Smooth muscle cell (in vitro differentiated cells): ENCODE data around the gene MROH7. TPM values are rescaled to one million over a fixed set of nuclear protein-coding genes. Genes with fewer than 3 reads are reported as not detected.

Experiments
- DNase-seq: peaks from one replicate; lab custom pipeline; 2025; ENCODE audit not compliant: unreplicated experiment; lab: John Stamatoyannopoulos, UW
- H2AFZ ChIP-seq: fragments of 200-600 bp; sonication (generic); 2 replicates; pipeline ENCODE4 v1.6.0; 2016; ENCODE audit warnings: antibody characterized with exemption, low read depth, mild to moderate bottlenecking
- H3F3A ChIP-seq: fragments of 200-600 bp; sonication (generic); 2 replicates; pipeline ENCODE4 v1.6.0; 2017; ENCODE audit warnings: antibody characterized with exemption, low read depth
- H3K27ac ChIP-seq: fragments of 200-600 bp; sonication (generic); 2 replicates; pipeline ENCODE4 v1.5.1; 2016; ENCODE audit warnings: low read depth, mild to moderate bottlenecking
- H3K27me3 ChIP-seq: fragments of 200-600 bp; sonication (generic); 2 replicates; pipeline ENCODE4 v1.6.1; 2016; ENCODE audit warnings: low read depth, mild to moderate bottlenecking
- H3K36me3 ChIP-seq: fragments of 200-600 bp; sonication (generic); 2 replicates; pipeline ENCODE4 v1.5.1; 2016; ENCODE audit warnings: low read depth
- H3K4me1 ChIP-seq: fragments of 200-600 bp; sonication (generic); 2 replicates; pipeline ENCODE4 v1.5.1; 2016; ENCODE audit warnings: low read depth
- H3K4me2 ChIP-seq: fragments of 200-600 bp; sonication (generic); 2 replicates; pipeline ENCODE4 v1.6.0; 2016; ENCODE audit warnings: mild to moderate bottlenecking
- H3K4me3 ChIP-seq: fragments of 200-600 bp; sonication (generic); 2 replicates; pipeline ENCODE4 v1.5.1; 2016; ENCODE audit warnings: mild to moderate bottlenecking
- H3K79me2 ChIP-seq: fragments of 200-600 bp; sonication (generic); 2 replicates; pipeline ENCODE4 v1.6.0; 2016; ENCODE audit warnings: low read depth, mild to moderate bottlenecking
- H3K9ac ChIP-seq: fragments of 200-600 bp; sonication (generic); 2 replicates; pipeline ENCODE4 v1.6.0; 2016; ENCODE audit warnings: low read depth
- H3K9me3 ChIP-seq: fragments of 200-600 bp; sonication (generic); replicated peaks from 2 replicates; pipeline ENCODE4 v1.5.1; 2016; ENCODE audit warnings: low read depth
- H4K20me1 ChIP-seq: fragments of 200-600 bp; sonication (generic); 2 replicates; pipeline ENCODE4 v1.6.0; 2016; ENCODE audit warnings: low read depth
- WGBS: methylation state at CpG from one replicate; pipeline ENCODE4 v1.1.7; 2016; ENCODE audit warnings: low lambda C conversion rate; 5-methylcytosine and 5-hydroxymethylcytosine counted together
- polyA plus RNA-seq: library from polyadenylated mRNA; unstranded; fragments of >200 nt; fragmentation: Nextera tagmentation; extraction: Ambion mirVana; gene quantifications from 2 replicates; pipeline ENCODE4 v1.2.1, GENCODE V29; 2016
- total RNA-seq: library from RNA; depleted of rRNA; stranded (reverse); fragments of >200 nt; gene quantifications from 2 replicates; pipeline ENCODE4 v1.2.3, GENCODE V29; 2014
- TF ChIP-seq, protein P1 (sequence below): fragments of 200-600 bp; sonication (generic); IDR thresholded peaks from 2 replicates; pipeline ENCODE4 v1.5.1; 2017; ENCODE audit warnings: borderline replicate concordance, mild to moderate bottlenecking, antibody characterized with exemption; ENCODE audit not compliant: insufficient read depth, poor library complexity, severe bottlenecking

MROH7 gene
- total and polyA plus RNA-seq, 2 experiments from 2014 or later = 0.33 to 0.58 TPM

DNA sequence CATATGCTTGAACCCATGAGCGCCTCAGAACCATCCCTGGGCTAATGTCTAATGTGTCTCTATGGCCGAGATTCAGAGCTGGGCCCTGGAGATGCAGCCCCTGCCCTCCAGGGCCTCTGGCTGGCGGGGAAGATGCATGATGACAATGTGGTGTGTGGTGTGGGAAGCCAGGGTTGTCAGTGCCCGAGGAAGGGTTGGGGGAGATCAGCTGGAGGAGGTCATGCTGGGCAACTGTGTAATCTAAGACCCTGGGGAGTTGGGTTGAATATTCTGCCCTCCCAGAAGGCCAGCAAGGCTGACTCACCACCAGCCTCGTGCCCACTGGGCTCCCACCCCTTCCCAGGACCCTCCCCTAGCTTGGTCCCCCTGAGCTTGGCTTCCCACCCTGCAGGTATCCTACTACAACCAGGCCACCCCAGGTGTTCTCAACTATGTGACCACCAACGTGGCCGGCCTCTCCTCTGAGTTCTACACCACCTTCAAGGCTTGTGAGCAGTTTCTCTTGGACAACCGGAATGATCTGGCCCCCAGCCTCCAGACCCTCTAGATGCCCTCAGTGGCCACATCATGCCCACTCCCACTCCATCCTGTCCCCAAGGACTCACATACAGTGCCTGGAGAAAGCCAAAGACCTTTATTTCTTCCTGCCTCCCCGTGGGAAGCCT, 32.9 kb upstream of the MROH7 start:
- no peaks in the 10 kb centered on the region for H3K79me2 ChIP-seq
- H3K27ac ChIP-seq = no peak overlapping the region
- no peaks in the 10 kb centered on the region for H3K27me3 ChIP-seq
- no peak overlapping the region for H2AFZ ChIP-seq
- no peak overlapping the region for H3K9ac ChIP-seq
- no peaks in the 10 kb centered on the region for H4K20me1 ChIP-seq
- H3K4me3 ChIP-seq = no peak overlapping the region
- no peaks in the 10 kb centered on the region for H3K9me3 ChIP-seq
- no peaks in the 10 kb centered on the region for H3F3A ChIP-seq
- H3K36me3 ChIP-seq = no peaks in the 10 kb centered on the region
- WGBS = 94% methylated on average over 7 of the region's 9 CpGs
- no peaks in the 10 kb centered on the region for H3K4me1 ChIP-seq
- no peak overlapping the region for H3K4me2 ChIP-seq
- TF ChIP-seq, protein P1, sequence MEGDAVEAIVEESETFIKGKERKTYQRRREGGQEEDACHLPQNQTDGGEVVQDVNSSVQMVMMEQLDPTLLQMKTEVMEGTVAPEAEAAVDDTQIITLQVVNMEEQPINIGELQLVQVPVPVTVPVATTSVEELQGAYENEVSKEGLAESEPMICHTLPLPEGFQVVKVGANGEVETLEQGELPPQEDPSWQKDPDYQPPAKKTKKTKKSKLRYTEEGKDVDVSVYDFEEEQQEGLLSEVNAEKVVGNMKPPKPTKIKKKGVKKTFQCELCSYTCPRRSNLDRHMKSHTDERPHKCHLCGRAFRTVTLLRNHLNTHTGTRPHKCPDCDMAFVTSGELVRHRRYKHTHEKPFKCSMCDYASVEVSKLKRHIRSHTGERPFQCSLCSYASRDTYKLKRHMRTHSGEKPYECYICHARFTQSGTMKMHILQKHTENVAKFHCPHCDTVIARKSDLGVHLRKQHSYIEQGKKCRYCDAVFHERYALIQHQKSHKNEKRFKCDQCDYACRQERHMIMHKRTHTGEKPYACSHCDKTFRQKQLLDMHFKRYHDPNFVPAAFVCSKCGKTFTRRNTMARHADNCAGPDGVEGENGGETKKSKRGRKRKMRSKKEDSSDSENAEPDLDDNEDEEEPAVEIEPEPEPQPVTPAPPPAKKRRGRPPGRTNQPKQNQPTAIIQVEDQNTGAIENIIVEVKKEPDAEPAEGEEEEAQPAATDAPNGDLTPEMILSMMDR = no peak
- no peak for DNase-seq

DNA sequence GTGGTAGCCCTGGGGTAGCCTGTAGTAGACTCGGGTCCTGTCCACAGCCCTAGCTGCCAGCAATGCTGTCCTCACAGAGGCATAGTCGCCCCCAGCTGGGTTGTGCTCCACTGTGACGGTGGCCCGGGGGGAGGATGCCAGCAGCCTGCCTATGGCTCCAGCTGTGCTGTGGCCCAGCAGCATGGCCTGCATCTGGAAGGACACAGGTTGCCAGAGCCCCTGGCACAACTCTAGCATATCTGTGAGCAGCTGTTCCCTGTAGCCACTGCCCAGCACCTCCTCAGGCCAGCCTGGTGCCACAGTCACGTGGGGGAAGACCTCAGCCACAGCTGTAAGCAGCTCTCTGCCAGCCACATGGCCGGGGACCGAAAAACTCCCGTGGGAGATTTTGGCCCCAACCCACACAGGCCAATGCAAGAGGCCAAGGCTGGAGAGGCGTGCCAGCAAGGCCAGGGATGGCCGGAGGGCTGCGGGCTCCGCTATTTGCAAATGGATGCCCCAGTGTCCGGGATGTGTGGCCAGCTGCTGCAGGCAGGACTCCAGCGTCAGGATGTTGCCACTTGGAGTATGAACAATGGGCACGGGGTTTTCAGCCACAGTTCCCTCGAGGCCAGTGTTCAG, 32.2 kb upstream of the MROH7 start:
- Histone ChIP-seq H3K27me3 (no peaks in the 10 kb centered on the region), H3K79me2 (no peaks in the 10 kb centered on the region), H3K27ac (no peak overlapping the region), H3K4me2 (no peak overlapping the region), H3K9ac (no peak overlapping the region), H4K20me1 (no peaks in the 10 kb centered on the region), H3K9me3 (no peaks in the 10 kb centered on the region), H3K36me3 (no peaks in the 10 kb centered on the region), H3K4me1 (no peaks in the 10 kb centered on the region), H3F3A (no peaks in the 10 kb centered on the region), H2AFZ (no peak overlapping the region), H3K4me3 (no peak overlapping the region)
- WGBS = 87% methylated on average over 16 of the region's 16 CpGs
- TF ChIP-seq, protein P1 = no peak
- DNase-seq = no peak

DNA sequence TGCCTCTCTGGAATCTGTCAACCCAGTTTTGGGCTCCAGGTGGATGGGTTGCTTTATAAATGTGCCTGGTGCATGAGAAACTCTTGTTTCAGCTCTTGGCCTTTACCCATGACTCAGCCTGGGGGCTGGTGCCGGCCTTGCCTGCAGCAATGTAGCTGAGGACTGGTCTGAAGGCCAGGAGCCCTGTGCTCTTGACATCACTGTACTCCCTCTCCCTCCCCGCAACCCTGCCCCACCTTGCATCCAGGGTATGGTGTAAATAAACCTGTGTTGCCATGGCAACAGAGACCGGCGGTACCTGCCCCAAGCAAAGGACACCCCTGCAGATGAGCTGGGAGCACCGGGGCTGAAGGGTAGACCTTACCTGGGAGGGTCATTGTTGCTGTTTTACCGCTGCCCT, 31.5 kb upstream of the MROH7 start:
- WGBS = 67% methylated on average over 6 of the region's 6 CpGs
- no peaks in the 10 kb centered on the region for H3K27me3 ChIP-seq
- no peaks in the 10 kb centered on the region for H4K20me1 ChIP-seq
- H3K9me3 ChIP-seq = no peaks in the 10 kb centered on the region
- no peaks in the 10 kb centered on the region for H3K36me3 ChIP-seq
- no peak overlapping the region for H3K27ac ChIP-seq
- H2AFZ ChIP-seq = no peak overlapping the region
- H3F3A ChIP-seq = no peaks in the 10 kb centered on the region
- no peak overlapping the region for H3K4me3 ChIP-seq
- H3K9ac ChIP-seq = no peak overlapping the region
- no peaks in the 10 kb centered on the region for H3K79me2 ChIP-seq
- TF ChIP-seq, protein P1 = no peak
- no peak for DNase-seq
- no peaks in the 10 kb centered on the region for H3K4me1 ChIP-seq
- H3K4me2 ChIP-seq = no peak overlapping the region
